Effector memory CD4-positive, alpha-beta T cell (primary cell): Measurements from ENCODE around the gene DDN.

Experiments used
- DNase-seq, 3 donors: peaks; one replicate each; pipeline ENCODE4 v3.0.0-alpha.2; 2020
- H3K27ac ChIP-seq: 2 replicates; pipeline ENCODE4 v1.7.0; 2013; ENCODE audit warnings: mild to moderate bottlenecking, low read length, moderate library complexity; ENCODE audit not compliant: insufficient read depth, poor library complexity, severe bottlenecking
- H3K27me3 ChIP-seq: replicated peaks from 2 replicates; pipeline ENCODE4 v1.7.0; 2013; ENCODE audit warnings: mild to moderate bottlenecking, low read length; ENCODE audit not compliant: insufficient read depth, control insufficient read depth, poor library complexity, severe bottlenecking
- H3K36me3 ChIP-seq: 2 replicates; pipeline ENCODE4 v1.7.0; 2013; ENCODE audit warnings: mild to moderate bottlenecking, low read length, moderate library complexity; ENCODE audit not compliant: control insufficient read depth, insufficient read depth
- H3K4me1 ChIP-seq: 2 replicates; pipeline ENCODE4 v1.7.0; 2013; ENCODE audit warnings: low read length, mild to moderate bottlenecking; ENCODE audit not compliant: control insufficient read depth, insufficient read depth, poor library complexity, severe bottlenecking
- H3K4me3 ChIP-seq: 2 replicates; pipeline ENCODE4 v1.7.0; 2013; ENCODE audit warnings: low read length, low read depth, mild to moderate bottlenecking; ENCODE audit not compliant: insufficient read depth, poor library complexity, severe bottlenecking
- H3K9me3 ChIP-seq: 2 replicates; pipeline ENCODE4 v1.7.0; 2013; ENCODE audit warnings: mild to moderate bottlenecking, low read length, moderate library complexity; ENCODE audit not compliant: control insufficient read depth

The DDN gene

DNA sequence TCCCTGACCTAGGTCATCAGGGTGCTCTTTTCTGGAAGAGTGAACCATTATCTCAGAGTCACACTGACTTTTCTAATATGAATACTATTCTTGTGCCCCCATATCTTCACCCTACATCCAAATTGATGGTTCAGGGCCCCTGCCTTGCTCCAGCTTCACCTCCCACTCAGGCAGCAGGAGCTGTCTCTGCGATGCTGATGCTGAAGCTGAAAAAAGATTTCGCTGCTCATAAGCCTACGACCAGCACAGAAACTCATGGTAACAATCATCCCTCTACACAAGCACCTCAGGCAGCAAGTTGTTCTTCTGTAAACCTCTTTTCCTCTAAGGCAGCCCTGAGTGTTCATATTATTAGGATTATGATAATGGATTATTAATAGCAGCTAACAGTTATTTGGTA lies 45.1 kb downstream of the DDN start:
- no peak overlapping the region for H3K4me3 ChIP-seq
- H3K27me3 ChIP-seq, result no peaks in the 10 kb centered on the region
- H3K9me3 ChIP-seq, result no peaks in the 10 kb centered on the region
- no peak for DNase-seq
- H3K4me1 ChIP-seq, result peaks cover 22% of the 10 kb centered on the region
- H3K27ac ChIP-seq, result no peak overlapping the region
- peaks cover 7% of the 10 kb centered on the region for H3K36me3 ChIP-seq

DNA sequence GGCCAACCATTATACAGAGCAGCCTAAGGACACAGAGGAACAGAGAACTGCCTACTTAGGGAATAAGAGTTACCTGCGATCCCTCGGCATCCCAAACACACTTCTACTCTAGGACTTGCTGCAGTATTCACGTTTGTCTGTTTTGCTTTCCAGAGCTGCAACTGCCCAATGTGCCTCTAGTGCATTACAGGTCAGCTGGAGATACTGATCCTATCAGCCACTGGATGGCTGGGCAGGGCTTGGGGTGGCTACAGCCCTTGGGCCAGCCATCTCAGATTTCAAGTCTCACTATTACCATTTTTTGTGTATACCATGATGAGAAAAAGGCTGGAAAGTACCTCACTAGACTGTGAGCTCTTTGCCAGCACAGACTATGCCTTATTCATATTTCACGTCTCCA lies 46.5 kb downstream of the DDN start:
- H3K27me3 ChIP-seq, result no peaks in the 10 kb centered on the region
- no peak overlapping the region for H3K27ac ChIP-seq
- DNase-seq, result no peak
- peaks cover 7% of the 10 kb centered on the region for H3K36me3 ChIP-seq
- H3K4me3 ChIP-seq, result no peak overlapping the region
- no peaks in the 10 kb centered on the region for H3K9me3 ChIP-seq
- H3K4me1 ChIP-seq, result peaks cover 19% of the 10 kb centered on the region

DNA sequence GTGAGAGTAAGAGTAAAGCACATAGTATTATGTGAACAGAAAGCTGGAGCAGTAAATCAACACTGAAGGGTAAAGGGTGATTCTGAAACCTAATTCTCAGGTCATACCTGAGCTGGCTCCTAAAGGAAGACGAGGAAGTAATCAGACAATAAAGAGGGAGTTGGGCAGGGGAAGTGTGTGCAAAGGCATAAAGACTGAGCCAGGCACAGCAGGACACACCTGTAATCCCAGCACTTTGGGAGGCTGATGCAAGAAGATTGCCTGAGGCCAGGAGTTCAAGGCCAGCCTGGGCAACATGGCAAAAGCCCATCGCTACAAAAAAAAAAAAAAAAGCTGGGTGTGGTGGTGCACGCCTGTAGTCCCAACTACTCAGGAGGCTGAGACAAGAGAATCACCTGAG lies 51.4 kb downstream of the DDN start:
- no peak for DNase-seq
- H3K36me3 ChIP-seq, result peaks cover 4% of the 10 kb centered on the region
- no peaks in the 10 kb centered on the region for H3K4me1 ChIP-seq
- no peaks in the 10 kb centered on the region for H3K9me3 ChIP-seq
- no peaks in the 10 kb centered on the region for H3K27me3 ChIP-seq
- H3K27ac ChIP-seq, result no peak overlapping the region
- no peak overlapping the region for H3K4me3 ChIP-seq

- no peak overlapping the region for H3K27ac ChIP-seq
- H3K9me3 ChIP-seq, result no peaks in the 10 kb centered on the region
- H3K27me3 ChIP-seq, result no peaks in the 10 kb centered on the region
- H3K4me1 ChIP-seq, result no peaks in the 10 kb centered on the region
- no peak for DNase-seq
- peaks cover under 1% of the 10 kb centered on the region for H3K36me3 ChIP-seq
- H3K4me3 ChIP-seq, result no peak overlapping the region
These were observed 52.2 kb downstream of the DDN start for GRCh38 chr12:48946943-48947342.

- H3K4me3 ChIP-seq, result no peak overlapping the region
- no peaks in the 10 kb centered on the region for H3K27me3 ChIP-seq
- no peaks in the 10 kb centered on the region for H3K4me1 ChIP-seq
- H3K9me3 ChIP-seq, result no peaks in the 10 kb centered on the region
- DNase-seq, result no peak
- no peaks in the 10 kb centered on the region for H3K36me3 ChIP-seq
- H3K27ac ChIP-seq, result no peak overlapping the region
These were observed 53.0 kb downstream of the DDN start for GRCh38 chr12:48946205-48946604.
